T-helper 2 cell treated with Interferon-gamma antibody and Interleukin-4, amounts not matched to agents 5 μg/mL and 100 μg/mL, for 36 hours (primary cell): ENCODE data around the gene GAS7.

Source experiments
- DNase-seq: peaks from one replicate; pipeline ENCODE4 v3.0.0; 2021; ENCODE audit warnings: low spot score
- H3K27ac Mint-ChIP-seq: one replicate; pipeline ENCODE4 v1.8.0; 2021; ENCODE audit warnings: mild to moderate bottlenecking, mixed read lengths
- H3K27me3 Mint-ChIP-seq: one replicate; pipeline ENCODE4 v1.8.0; 2021; ENCODE audit warnings: low read depth, mixed read lengths
- H3K36me3 Mint-ChIP-seq: one replicate; pipeline ENCODE4 v1.8.0; 2021; ENCODE audit warnings: low read depth, mixed read lengths
- H3K4me1 Mint-ChIP-seq: one replicate; pipeline ENCODE4 v1.8.0; 2021; ENCODE audit warnings: low read depth, mixed read lengths
- H3K4me3 Mint-ChIP-seq: one replicate; pipeline ENCODE4 v1.8.0; 2022; ENCODE audit warnings: mild to moderate bottlenecking, moderate library complexity, mixed read lengths
- H3K9me3 Mint-ChIP-seq: one replicate; pipeline ENCODE4 v1.8.0; 2021; ENCODE audit warnings: mixed read lengths

The GAS7 gene

DNA sequence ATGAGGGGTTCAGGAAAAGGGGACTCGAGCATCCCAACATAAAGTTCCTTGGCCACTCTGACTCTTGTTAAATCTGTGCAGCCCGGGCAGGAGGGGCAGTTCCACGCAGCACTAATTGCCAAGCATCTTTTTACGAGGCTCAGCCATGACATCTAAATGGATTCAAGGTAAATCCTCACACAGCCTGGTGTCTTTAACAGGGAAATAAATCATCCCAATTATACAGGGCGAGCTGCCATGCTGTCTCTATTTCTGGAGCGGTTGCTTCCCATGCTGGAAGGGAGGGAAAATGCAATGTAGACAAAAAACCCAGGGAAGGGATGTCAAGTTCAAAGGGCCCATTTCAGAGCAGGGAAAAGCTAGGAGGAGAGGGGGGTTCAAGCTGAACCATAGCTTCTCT, 110.0 kb downstream of the GAS7 start:
- no peak for DNase-seq
- peaks cover 3% of the 10 kb centered on the region for H3K9me3 Mint-ChIP-seq
- H3K4me3 Mint-ChIP-seq: no peak overlapping the region
- H3K27ac Mint-ChIP-seq: no peak overlapping the region
- no peaks in the 10 kb centered on the region for H3K4me1 Mint-ChIP-seq
- no peaks in the 10 kb centered on the region for H3K27me3 Mint-ChIP-seq
- H3K36me3 Mint-ChIP-seq: no peaks in the 10 kb centered on the region

DNA sequence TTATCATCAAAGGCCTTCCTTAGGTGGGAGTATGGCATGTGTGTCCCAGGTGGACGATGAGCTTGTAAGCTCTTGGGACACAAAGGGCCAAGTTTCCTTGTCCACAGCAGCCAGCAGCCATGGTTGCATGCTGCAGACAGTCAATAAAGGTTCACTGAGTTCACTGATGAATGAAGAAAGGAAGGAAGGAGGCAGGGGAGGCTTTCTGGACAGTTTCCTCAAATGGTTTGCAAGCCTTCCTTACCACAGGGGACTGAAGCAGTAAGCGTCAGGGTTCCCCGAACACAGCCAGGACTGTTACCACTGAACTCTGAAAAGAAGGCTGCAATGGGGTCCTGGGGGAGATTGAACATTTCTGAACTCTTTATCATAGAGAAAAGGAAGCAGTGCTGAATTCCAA, 111.1 kb downstream of the GAS7 start:
- no peaks in the 10 kb centered on the region for H3K27me3 Mint-ChIP-seq
- H3K4me1 Mint-ChIP-seq: no peaks in the 10 kb centered on the region
- no peak overlapping the region for H3K27ac Mint-ChIP-seq
- no peaks in the 10 kb centered on the region for H3K36me3 Mint-ChIP-seq
- DNase-seq: no peak
- H3K4me3 Mint-ChIP-seq: no peak overlapping the region
- H3K9me3 Mint-ChIP-seq: peaks cover 4% of the 10 kb centered on the region

DNA sequence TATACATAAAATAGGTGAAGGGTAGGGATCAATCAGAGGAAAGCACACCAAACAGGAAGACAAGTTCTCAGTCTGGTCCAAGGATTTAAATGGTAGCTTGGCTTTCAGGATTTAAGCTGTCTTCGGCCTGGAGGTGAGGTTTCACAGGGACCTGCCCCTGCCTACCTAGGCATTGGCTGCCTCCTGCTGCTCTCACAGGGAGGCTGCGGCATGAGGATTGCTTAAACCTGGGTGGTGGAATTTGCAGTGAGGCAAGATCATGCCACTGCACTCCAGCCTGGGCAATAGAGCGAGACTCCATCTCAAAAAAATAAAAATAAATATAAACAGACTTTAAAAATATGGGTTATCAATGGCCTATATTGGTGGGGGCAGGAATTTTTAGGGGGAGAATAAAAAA, 114.5 kb downstream of the GAS7 start:
- H3K27ac Mint-ChIP-seq: no peak overlapping the region
- H3K4me1 Mint-ChIP-seq: no peaks in the 10 kb centered on the region

DNA sequence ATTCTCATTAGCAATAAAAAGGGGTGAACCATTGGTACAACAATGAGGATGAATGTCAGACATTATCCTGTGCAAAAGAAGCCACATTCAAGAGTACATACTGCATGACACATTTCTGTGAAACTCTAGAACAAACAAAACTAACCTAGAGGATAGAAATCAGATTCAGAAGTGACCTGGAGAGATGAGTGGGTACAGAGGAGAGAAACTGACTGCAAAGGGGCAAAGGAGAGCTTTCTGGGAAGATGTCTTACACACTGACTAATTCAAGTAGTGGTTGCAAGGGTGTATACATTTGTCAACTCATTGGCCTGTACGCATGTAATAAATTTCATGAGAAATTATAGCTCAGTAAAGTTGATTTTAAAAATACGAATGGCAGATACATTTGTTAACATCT, 115.6 kb downstream of the GAS7 start:
- Mint-ChIP-seq H3K4me1 (no peaks in the 10 kb centered on the region), H3K36me3 (no peaks in the 10 kb centered on the region)

More for the DNA sequence above, 114.5 kb downstream of the GAS7 start:
- Mint-ChIP-seq H3K9me3 (peaks cover 10% of the 10 kb centered on the region), H3K4me3 (no peak overlapping the region), H3K36me3 (no peaks in the 10 kb centered on the region), H3K27me3 (no peaks in the 10 kb centered on the region)
- no peak for DNase-seq

DNA sequence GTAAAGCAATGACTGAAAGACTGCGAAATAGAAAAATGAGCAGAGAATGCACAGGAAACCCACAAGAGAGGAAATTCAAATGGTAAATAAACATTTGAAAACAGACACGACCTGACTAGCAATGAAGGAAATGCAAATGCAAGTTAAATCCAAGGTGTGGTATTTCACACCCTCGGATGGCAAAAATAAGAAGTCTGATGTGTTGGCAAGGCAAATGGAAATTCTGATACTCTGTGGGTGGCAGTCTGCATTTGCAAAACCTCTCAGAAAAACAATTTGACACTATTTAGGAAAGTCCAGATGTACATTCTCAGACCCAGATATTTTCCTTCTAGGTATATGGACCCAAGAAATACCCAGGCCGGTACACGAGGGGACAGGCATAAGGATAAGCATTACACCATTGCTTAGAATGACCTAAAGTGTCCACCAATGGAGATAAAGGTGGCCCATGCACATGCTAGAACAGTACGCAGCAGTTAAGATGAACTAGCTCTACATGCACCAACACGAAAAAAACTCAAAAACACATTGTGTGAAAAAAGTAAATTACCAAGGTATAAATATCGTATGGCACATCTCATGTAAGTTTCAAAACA, 116.7 kb downstream of the GAS7 start:
- peaks cover 10% of the 10 kb centered on the region for H3K9me3 Mint-ChIP-seq
- no peaks in the 10 kb centered on the region for H3K27me3 Mint-ChIP-seq
- H3K27ac Mint-ChIP-seq: no peak overlapping the region
- DNase-seq: no peak
- no peaks in the 10 kb centered on the region for H3K4me1 Mint-ChIP-seq
- H3K36me3 Mint-ChIP-seq: no peaks in the 10 kb centered on the region
- H3K4me3 Mint-ChIP-seq: no peak overlapping the region

More for the DNA sequence above, 115.6 kb downstream of the GAS7 start:
- DNase-seq: no peak
- H3K4me3 Mint-ChIP-seq: no peak overlapping the region
- H3K27me3 Mint-ChIP-seq: no peaks in the 10 kb centered on the region
- H3K9me3 Mint-ChIP-seq: peaks cover 10% of the 10 kb centered on the region
- H3K27ac Mint-ChIP-seq: no peak overlapping the region

DNA sequence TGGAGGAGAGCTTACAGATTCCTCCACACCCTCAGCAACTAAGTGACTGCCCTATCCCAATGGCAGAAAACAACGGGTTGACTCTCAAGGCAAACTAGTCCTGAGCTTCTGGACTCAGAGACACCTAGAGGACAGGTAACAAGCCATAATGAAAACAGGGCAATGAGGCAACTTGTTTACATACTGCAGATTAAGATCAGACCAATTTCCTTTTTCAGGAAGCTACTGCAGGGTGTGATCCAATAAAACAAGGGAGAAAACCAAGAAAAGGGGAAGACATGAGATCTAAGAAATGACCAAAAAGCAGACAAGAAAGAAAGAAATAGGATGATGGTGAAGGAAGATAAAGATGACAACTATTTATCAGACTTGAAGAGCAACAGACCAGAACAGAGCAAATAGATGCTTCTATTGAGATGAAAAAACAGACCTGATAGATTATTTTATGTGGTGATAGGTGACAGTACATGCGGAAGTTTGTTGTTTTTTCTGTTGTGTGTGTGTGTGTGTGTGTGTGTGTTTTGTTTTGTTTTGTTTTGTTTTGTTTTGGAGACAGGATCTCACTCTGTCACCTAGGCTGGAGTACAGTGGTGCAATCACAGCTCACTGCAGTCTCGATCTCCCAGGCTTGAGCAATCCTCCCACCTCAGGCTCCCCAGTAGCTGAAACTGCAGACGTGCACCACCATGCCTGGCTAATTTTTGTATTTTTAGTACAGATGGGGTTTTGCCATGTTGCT, 120.7 kb downstream of the GAS7 start:
- Mint-ChIP-seq H3K4me1 (no peaks in the 10 kb centered on the region), H3K9me3 (peaks cover 6% of the 10 kb centered on the region), H3K27me3 (no peaks in the 10 kb centered on the region), H3K27ac (no peak overlapping the region), H3K36me3 (no peaks in the 10 kb centered on the region), H3K4me3 (no peak overlapping the region)
- DNase-seq: no peak

DNA sequence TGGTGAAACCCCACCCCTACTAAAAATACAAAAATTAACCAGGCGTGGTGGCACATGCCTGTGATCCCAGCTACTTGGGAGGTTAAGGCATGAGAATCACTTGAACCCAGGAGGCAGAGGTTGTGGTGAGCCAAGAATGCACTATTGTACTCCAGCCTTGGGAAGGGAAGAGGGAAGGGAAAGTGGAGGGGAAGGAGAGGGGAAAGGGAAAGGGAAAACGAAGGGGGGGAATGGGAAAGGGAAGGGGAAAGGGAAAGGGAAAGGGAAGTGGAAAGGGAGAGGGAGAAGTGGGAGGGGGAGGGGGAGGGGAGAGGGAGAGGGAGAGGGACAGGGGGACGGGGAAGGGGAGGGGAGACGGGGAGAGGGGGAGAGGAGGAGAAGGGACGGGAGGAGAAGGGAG, 122.5 kb downstream of the GAS7 start:
- no peak overlapping the region for H3K27ac Mint-ChIP-seq
- H3K36me3 Mint-ChIP-seq: no peaks in the 10 kb centered on the region
- H3K4me1 Mint-ChIP-seq: no peaks in the 10 kb centered on the region
- no peak for DNase-seq
- no peak overlapping the region for H3K4me3 Mint-ChIP-seq
- H3K27me3 Mint-ChIP-seq: no peaks in the 10 kb centered on the region
- H3K9me3 Mint-ChIP-seq: peaks cover 6% of the 10 kb centered on the region

DNA sequence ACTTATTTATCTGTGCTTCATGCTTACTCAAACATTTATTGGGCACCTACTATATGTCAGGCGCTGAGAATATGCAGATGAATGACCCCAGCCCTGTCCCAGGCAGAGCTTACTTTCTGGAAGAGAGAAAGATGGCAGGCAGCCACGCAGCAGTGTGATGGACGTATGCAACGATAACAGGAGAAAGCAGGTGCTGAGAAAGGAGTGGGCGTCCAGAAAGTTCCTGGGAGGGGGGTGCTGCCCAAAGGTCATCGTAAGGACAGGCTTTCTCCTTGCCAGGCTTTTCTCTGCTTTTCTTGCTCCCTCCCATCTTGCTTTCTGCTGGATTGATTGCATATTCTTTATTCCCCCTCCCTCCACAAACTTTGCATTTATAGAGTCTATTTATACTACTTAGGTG, 124.5 kb downstream of the GAS7 start:
- Mint-ChIP-seq H3K27me3 (no peaks in the 10 kb centered on the region), H3K27ac (no peak overlapping the region), H3K4me3 (no peak overlapping the region), H3K9me3 (no peaks in the 10 kb centered on the region), H3K36me3 (no peaks in the 10 kb centered on the region), H3K4me1 (no peaks in the 10 kb centered on the region)
- no peak for DNase-seq

DNA sequence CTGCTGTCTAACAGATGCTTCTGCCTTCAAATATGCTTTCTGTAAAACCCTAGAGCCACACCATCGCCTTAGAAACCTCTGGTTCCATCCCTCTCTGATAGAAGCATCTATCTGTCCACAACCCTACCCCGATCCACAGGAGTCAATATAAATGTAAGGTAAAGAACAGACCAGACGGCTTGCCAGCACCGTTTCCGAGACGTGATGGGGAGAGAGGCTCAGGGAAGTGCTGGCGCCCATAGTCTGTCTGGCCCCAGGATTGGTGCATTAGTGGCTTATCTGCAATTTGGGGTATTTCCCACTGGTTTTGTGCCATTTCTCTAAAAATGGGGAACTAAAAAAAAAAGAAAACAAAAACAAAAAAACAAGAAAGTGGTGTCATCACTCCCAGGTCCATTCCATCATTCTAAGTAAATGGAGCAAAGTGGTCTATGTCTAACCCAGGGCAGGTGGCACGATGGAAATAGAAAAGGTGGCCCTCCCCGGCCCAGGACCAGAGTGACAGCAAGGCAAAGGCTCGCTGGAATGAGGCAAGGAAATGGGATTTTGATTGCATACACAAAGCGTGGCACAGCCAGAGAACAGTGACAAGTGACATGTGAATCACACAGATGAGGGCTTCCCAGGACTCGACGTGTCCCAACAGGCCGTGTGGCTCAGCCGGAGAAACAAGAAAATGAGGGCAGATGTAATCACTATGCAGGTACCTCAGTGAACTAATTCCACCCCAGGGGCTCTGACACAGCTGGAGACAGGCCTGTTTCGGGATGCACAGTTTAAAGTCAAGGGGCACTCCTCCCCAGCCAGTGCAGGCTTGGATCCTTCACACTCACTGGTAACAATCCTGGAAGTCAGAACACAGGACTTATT, 125.6 kb downstream of the GAS7 start:
- H3K4me1 Mint-ChIP-seq: no peaks in the 10 kb centered on the region
- no peak overlapping the region for H3K27ac Mint-ChIP-seq
- no peak overlapping the region for H3K4me3 Mint-ChIP-seq
- no peaks in the 10 kb centered on the region for H3K27me3 Mint-ChIP-seq
- H3K36me3 Mint-ChIP-seq: no peaks in the 10 kb centered on the region
- no peaks in the 10 kb centered on the region for H3K9me3 Mint-ChIP-seq
- DNase-seq: no peak

DNA sequence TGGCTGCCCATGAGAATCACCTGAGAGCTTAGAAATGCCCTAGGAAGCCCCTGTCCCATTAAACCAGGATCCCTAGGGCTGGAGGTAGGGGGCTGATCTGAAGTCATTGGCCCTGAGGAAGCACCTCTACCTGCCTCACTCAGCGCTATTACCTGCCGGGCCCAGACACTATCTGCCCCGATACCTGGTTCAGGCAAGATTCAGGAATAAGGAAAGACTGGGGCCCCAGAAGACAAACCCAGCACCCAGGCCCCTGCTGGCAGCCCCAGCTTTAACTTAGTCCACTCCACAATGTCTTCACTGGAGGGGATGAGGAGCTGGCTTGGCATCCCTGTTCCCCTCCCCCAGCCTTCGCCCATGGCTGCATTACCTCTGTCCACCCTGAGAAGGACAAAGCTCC, 126.3 kb downstream of the GAS7 start:
- H3K9me3 Mint-ChIP-seq: no peaks in the 10 kb centered on the region
- H3K4me3 Mint-ChIP-seq: no peak overlapping the region
- no peaks in the 10 kb centered on the region for H3K36me3 Mint-ChIP-seq
- H3K27ac Mint-ChIP-seq: no peak overlapping the region
- H3K4me1 Mint-ChIP-seq: no peaks in the 10 kb centered on the region
- no peaks in the 10 kb centered on the region for H3K27me3 Mint-ChIP-seq
- no peak for DNase-seq

DNA sequence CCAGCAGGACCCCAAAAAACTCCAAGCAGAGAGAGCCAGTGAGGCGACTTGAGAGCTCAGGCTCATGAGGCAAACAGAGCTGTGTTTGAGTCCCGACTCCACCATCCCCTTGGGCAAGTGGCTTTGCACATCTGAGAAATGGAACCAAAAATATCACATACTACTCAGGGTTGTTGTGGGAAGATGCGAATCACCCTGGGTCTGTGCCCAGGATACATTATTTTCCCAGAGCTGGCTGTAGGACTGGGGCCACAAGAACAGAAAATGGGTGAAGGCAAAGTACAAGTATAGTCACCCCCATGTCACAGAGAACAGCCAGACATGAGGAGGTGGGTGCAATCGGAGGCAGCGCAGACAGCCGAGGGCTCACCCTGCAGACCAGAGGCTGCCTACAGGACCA, 127.3 kb downstream of the GAS7 start:
- Mint-ChIP-seq H3K27me3 (no peaks in the 10 kb centered on the region), H3K27ac (no peak overlapping the region), H3K4me3 (no peak overlapping the region)

DNA sequence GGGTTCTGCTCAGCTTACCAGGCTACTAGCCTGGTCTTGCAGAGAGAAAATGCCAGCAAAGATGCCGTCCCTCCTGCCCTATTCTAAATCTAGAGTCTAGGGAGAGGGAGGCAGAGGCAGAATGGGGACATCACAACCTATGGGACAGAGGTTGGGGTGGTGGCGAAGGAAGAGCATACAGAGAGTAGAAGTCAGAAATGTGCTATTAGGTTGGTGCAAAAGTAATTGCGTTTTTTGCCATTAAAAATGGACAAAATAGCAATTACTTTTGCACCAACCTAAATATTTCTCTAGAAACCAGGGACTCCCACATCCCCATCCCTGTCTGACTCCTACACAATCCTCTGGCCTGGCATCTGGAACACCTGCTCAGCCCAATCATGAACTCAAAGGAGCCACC, 127.7 kb downstream of the GAS7 start:
- Mint-ChIP-seq H3K9me3 (peaks cover 2% of the 10 kb centered on the region), H3K4me3 (no peak overlapping the region), H3K27ac (no peak overlapping the region), H3K36me3 (no peaks in the 10 kb centered on the region), H3K27me3 (no peaks in the 10 kb centered on the region), H3K4me1 (no peaks in the 10 kb centered on the region)
- no peak for DNase-seq

More for the DNA sequence above, 127.3 kb downstream of the GAS7 start:
- no peak for DNase-seq
- Mint-ChIP-seq H3K4me1 (no peaks in the 10 kb centered on the region), H3K36me3 (no peaks in the 10 kb centered on the region), H3K9me3 (no peaks in the 10 kb centered on the region)

DNA sequence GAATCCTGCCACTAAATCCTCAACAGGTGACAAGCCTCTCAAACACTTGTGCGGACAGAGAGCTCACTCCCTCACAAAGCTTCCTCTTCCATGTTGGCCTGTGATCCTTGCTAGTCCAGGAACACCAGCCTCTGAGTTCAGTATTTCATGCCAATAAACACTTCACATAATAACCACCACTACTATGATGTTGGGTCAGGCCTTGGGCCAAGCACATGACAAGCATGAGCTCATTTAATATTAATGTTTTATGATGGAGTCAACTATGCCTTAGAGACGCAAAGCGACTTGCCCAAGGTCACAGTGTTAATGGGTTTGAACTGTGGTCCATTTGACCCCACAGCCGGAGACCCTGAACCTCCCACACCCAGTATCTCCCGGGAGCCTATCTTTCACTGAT, 129.1 kb downstream of the GAS7 start:
- Mint-ChIP-seq H3K27ac (no peak overlapping the region), H3K27me3 (no peaks in the 10 kb centered on the region), H3K4me3 (no peak overlapping the region), H3K9me3 (peaks cover 8% of the 10 kb centered on the region), H3K4me1 (no peaks in the 10 kb centered on the region), H3K36me3 (no peaks in the 10 kb centered on the region)
- DNase-seq: no peak

DNA sequence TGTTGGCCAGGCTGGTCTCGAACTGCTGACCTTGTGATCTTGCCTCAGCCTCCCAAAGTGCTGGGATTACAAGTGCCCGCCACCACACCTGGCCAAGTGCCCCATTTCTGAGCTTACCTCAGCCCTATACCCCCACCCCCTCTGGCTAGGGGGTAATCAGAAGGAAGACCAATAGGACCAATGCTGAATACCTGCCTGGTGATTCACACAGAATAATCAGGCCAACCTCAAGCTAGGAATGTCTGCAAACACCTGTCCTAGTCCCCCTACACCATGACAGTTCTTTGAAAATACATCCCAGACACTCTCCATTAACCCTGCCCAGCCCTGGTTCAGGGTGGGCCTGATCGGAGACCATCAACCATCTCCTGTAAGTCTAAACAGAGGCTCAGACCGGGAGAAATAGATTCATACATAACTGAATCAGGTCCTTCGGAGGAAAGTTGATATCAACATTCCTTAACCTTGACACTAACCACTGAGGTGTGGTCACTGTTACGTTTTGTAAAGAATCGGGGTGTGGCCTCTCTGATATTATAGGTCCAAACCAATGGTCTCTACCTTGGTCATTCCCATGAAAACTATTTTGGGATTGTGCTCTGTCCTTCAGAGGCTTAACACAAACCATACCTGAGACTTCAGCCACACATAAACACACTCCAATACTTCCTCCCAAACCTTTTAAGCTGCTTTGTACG, 130.8 kb downstream of the GAS7 start:
- H3K4me1 Mint-ChIP-seq: no peaks in the 10 kb centered on the region
- no peaks in the 10 kb centered on the region for H3K36me3 Mint-ChIP-seq
- H3K27ac Mint-ChIP-seq: no peak overlapping the region
- no peaks in the 10 kb centered on the region for H3K27me3 Mint-ChIP-seq
- H3K9me3 Mint-ChIP-seq: peaks cover 8% of the 10 kb centered on the region
- DNase-seq: no peak
- H3K4me3 Mint-ChIP-seq: no peak overlapping the region
